GM18861 (cell line): ENCODE results near the gene KCTD18.

Experiments used
- ATAC-seq: cut with Tn5 transposase; IDR thresholded peaks from one replicate; pipeline ENCODE4 v1.9.1; 2021; ENCODE audit not compliant: unreplicated experiment

Gene KCTD18

DNA sequence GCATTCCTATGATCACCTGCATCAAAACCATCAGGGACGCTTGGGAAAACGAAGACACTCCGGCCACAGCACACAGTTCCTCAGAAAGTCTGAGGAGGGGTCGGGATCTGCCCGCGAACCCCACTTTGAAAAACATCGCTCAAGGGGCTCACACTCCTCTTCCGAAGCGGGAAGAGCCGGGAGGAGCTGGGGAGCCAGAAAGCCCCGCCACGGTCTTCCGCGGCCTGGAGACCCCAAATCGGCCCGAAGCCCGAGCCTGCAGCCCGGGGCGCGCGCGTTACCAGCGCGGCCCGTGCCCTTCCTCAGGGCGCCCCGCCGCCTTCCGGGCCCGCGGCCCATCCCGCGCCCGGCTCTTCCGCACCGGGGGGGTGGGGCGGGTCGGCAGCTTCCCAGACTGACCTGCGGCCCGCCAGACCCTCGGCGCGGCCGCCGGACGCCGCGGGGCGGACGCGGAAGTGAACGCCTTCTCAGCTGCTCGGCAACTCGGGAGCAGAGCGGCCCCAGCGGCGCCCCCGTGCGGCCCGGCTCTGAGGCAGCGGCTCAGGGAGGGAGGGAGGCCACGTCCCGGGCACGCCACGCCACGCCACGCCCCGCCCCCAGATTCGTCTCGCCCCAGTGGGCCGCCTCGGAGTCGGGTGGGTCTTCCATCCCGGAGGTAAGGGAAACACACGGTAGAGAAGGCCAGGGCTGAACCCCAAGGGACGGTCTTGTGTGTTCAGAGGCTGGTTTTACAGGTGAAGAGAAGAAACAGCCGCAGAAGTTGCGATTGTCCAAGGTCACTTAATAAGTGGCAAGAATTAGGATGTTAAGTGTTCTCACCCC lies at the start of gene KCTD18:
Gene KCTD18, minus strand, starts transcription at position 457 of the 822 bp plus-strand sequence. CDS start 3,052 bp downstream, outside the sequence.
- peak; percentile 96 for ATAC-seq

DNA sequence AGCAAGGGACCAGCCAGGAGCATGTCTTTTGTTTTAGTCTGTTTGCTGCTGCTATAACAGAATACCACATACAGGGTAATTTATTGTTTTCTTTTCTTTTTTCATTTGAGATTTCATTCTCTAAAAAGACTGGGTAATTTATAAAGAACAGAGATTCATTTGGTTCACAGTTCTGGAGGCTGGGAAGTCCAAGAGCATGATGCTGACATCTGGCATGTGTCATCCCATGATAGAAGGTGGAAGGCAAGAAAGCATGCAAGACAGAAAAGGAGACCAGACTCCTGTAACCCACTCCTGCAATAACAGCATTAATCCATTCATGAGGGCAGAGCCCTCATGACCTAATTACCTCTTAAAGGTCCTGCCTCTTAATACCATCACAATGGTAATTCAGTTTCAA lies 30.9 kb upstream of the KCTD18 start:
- no peak for ATAC-seq

DNA sequence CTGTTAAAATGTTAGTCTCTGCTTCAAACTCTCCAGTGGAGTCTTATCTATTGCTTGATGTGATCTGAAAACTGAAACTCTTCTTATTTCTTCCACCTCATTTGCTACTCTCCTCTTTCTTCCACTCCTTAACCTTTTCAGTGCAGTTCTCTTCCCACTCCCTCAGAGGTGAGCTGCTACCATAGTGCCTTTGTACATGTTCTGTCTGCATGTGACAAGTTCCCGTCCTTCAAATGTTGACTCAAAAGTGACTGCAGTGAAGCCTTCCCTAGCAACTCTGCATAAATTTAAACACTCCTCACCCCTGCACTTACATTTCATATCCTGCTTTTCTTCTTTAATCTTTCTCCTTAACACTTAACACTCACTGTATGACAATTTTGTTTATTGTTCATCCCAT lies 28.3 kb upstream of the KCTD18 start:
- no peak for ATAC-seq

DNA sequence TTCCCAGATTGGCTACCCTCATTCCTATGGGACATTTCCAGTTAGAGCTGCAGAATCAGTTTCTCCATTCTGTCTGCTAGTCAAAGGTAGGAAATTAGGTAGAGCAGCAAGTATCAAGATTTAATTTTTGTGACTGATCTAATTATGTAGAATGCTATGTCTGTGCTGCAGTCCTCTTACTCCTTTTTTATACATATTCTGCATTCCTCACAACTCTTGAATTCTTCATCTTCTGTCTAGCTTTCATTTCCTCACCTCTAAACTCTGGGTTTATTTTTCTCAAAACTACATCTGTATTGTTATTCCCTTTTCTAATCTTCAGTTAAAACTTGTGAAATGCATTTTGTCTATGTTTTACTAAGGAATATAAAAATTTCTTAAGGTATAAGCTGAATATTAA lies 24.7 kb upstream of the KCTD18 start:
- ATAC-seq: no peak

DNA sequence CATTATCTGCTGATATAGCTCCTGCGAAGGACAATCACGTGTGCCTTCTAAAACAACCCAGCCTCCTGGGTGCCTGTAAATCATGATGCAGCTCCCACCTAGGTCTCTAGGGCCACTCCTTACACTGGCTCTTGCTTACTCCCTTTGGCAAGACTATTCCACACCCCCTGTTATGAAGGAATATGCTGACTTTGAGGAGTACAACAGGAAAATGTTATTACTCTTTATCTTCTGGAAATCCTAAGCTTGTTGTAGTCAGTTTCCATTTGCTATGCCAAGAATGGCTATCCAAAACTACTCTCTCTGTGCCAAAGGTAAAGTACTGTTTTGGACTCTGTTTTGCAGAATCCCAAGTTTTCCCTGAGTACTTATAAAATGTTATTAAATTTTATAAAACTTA lies 23.9 kb upstream of the KCTD18 start:
- ATAC-seq: no peak

DNA sequence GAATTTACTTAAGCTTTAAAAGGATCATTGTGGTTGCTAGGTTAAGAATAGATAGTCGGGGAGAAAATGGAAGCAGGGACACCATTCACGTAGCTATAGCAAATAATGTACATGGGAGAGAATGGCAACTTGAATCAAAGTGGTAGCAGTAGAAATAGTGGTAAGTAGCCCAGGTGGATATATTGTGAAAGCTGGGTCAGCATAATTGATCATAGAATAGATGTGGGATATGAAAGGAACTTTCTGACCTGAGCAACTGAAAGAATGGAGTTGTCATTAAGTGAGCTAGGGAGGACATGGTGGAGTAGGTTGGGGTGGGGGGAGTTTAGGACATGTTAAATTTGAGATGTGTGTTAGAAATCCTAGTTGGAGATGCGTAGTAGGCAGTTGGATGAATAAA lies 18.4 kb upstream of the KCTD18 start:
- no peak for ATAC-seq

DNA sequence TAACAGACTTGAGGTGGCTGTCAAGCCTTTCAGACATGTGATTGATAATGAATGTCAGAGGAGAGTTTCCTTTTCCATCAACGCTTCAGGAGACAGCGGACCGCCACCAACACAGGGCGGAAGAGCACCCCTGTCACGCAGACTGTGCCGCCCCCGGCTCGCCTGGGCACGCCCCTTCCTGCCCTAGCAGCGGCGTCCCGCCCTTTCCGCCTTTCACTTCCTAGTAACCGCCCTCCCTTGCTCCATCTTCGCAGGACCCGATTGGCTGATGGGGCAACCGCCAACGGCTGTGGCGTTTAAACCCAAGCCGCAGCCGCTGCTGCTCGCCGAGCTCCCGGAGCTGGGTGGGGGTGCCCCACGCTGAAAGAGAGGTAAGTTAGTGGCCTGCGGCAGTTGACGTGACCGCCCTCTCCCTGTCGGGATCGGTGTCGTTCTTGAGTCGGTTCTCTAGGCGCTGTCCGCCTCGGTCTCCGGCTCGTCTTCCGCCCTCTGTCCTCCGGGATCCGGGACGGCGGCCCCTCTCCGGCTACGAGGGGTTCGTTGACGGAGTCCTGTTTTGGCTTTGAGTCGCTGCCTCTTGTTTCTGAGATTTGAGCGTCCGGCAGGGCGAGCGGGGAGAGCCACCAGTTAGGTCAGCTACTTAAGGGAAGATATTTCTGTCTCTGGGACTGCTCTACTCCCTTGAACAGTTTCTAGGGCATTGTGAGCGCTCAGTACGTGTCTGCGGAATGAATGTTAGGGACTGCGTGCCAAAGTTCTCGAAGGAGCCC lies 16.2 kb upstream of the KCTD18 start, which contains the start of gene SGO2:
Gene SGO2, plus strand, starts transcription at position 326 of the 770 bp plus-strand sequence. CDS start 6,769 bp downstream, outside the sequence.
- ATAC-seq: peak; percentile 99

DNA sequence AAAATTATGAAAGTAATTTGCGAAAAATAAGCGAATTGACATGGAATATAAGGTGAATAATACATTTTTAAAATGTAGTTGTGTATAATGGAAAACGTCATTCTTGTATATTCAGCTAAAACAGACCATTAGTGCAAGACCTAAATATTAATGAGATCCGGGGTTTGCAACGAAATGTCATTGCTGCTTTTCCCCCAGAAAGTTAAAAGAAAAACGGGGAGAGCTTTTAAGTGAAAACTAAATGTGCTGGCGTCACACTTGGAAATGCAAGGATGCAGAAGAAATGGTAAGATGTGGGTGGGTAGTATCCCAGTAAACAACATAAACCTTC lies 15.6 kb upstream of the KCTD18 start:
- ATAC-seq: no peak

DNA sequence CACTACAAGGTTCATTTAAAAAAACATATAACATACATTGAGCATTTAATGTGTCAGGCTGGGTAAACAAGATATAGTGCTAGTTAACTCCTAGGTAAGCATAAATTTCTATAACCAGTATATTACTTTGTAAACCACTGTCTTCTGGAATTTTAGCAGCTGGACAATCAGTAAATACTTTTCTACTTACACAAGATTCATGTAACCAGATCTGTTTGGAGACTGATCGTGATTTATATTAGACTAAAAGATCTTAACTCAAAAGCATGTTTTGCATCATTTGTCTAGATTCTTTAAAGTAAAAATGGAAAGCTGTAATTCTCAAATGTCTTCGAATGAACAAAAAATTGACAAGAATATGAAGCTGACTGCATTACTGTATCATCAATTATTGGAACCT lies 15.2 kb upstream of the KCTD18 start:
- ATAC-seq: no peak

DNA sequence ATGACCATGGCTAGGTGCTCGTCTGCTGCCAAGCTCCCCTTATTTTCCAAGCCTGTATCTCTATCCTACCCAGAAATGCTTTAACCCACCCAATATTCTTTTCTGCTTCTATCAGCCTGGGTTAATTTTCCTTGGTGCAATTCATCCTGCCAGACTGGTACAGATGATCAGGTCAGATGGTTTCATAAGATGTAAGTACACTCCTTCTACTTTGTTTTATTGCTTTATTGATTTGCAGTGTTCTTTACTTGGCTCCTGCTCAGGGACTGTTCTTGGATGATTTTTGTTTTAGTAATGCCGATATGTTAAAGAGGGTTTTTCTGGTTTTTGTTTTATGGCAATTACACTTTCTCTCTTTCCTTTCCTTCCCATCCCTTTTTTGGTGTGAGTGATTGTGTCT lies 13.7 kb upstream of the KCTD18 start:
- ATAC-seq: no peak

DNA sequence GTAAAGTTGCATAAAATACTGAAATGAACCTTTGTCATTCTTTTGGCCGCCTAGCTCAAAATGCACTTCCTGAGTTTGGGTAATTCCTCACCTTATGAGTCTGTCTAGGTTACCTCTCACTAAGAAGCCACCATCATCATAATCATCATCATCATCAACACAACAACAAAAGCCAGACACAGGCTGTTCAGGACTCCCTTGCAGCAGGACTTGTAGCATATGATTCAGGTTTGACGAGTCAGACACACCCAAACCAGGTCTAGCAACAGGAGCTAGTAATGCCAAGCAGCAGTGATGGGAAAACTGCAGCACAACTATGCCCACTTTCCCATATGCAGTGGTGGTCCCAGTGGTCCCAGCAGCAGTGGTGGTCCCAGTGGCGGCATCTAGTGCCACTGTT lies 13.3 kb upstream of the KCTD18 start:
- ATAC-seq: no peak

DNA sequence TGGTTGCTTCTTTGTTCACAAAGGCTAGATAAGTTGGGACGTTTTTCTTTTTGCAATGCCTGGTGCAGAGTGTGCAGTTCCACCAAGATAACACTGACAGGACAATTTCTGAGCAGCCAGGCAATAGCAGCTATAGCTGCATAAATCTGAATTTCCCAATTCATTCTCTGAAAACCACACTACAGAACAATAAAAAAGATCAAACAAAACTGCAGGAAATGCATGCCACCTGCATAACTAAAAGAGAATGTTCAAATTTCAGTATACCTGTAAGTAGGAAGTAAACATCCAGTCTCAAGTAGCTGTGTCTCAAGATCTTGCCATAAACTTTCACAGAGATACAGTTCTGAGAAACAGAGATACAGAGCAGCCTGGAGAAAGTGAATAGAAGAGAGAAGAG lies 5.3 kb upstream of the KCTD18 start:
- no peak for ATAC-seq

DNA sequence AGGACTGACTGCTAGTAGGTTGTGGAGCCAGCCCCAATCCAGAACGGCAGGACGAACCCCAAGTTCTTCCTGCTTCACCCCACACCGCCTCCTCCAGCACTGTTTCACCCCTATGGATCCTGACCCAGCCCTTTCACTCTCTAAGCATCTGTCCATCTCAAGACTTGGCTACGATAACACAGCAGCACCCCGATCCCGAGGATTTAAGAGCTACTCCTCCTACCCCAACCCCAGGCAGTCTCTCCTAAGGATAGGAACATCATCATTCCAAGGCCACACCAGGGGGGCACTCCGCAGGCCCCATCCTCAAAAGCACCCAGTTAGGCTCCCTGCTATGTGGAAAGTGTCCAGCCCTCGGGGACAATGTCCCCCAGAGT lies 645 bp downstream of the KCTD18 start:
- ATAC-seq: no peak

DNA sequence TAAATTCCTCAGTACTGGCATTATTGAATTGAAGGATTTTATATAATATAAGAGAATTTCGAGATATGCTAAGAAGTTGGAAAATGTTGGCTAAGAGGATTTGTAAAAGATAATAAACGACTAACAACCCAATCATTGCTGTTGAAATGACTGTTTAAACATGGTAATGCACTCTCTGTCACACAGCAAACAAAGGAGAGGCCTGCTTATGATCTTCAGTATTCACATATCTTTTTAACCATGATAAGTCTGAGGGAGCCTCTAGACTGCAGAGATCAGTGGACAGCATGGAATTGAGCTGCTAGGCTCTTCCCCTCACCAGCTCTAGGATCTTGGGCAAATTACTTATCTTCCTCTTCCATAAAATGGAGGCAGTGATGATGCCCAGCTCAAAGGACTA lies 2.7 kb downstream of the KCTD18 start:
- no peak for ATAC-seq

DNA sequence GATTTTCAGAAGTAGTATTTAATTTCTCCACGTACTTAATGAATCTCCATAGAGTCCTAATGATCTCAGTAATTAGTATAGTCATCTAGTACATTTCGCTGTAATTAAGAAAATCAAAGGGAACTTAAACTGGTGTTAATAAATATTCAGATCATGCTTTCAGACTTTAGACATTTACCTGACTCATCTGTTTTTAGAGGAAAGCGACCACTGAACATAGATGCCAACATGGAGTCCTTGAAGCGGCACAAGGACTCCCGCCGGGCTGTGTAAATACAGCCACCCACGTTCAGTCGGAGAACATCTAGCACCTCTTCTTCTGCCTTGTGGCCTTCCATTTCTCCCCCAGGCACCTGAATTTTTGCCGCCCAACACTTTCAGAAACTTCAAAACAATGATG lies 3.2 kb downstream of the KCTD18 start:
- ATAC-seq: no peak

DNA sequence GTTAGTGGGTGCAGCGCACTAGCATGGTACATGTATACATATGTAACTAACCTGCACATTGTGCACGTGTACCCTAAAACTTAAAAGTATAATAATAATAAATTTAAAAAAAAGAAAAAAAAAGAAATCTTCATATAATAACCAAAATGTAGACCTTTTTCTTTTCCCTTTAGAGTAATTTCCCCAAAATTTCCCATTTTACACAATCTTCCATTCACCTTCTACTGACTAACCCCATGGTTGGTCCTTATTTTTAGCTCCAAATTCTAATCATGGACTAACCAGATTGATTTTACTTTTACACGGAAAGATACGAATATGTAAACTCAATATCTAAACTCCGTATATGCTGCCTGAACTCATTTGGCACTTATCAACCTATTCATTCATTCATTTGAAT lies 7.7 kb downstream of the KCTD18 start:
- no peak for ATAC-seq

DNA sequence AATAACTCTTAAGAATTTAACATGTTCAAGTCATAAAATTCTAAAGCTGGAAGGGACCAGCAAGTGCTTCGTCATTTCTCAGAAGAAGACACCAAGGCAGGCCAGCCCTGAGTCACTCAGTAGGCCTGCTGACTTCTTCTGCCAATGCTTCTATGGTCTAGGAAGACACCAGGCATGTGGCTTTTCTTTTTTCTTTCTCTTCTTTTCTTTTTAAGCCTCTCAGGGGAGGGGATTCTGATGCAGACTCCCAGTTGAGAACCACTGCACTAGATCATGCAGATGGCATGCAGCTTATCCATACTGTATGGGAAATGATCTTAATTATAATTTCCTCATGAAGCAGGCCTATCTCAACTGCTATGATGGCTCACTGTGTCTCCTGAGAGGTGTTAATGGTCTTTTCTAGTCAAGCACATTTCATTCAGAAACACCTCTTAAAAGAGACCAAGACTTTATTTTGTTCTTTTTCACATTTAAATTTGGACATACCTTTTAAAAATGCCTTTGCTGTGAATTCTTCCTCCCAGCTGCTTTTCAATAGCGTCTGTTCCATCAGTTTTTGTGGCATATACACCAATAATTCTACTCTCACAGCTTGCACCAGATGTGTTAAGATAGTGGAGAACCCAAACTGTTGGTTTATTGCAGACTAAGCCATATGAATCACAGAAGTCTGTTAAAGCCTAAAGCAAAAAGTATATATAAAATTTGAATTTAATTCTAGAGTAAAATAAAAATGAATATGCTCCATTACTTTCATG lies 11.3 kb downstream of the KCTD18 start:
- no peak for ATAC-seq

DNA sequence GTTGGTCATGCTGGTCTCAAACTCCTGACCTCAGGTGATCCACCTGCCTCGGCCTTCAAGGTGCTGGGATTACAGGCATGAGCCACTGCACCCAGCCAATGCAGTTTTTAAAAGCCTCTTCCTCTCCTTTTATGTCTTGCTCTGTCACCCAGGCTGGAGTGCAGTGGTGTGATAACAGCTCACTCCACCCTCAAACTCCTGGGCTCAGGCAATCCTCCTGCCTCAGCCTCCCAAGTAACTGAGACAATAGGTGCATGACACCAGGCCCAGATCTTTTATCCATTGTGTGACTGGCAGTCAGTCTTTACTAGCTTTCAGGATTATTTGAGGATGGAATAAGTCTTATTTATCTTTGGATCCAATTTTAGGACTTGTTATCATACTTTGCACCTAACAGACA lies 13.2 kb downstream of the KCTD18 start:
- ATAC-seq: no peak

DNA sequence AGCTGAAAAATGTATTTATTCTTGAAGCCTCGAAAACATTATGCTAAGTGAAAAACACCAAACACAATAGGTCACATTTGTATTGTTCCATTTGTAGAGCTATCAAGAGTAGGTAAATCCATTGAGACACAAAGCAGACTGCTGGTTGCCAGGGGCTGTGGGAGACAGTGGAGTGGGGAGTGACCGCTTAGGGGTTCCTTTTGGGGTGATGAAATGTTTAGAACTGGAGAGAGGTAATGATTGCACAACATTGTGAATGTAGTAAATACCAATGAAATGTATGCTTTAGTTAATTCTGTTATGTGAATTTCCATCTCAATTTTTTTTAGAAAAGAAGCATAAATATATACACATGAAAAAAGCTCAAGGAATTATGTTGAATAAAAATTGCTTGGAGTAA lies 15.8 kb downstream of the KCTD18 start:
- ATAC-seq: no peak

DNA sequence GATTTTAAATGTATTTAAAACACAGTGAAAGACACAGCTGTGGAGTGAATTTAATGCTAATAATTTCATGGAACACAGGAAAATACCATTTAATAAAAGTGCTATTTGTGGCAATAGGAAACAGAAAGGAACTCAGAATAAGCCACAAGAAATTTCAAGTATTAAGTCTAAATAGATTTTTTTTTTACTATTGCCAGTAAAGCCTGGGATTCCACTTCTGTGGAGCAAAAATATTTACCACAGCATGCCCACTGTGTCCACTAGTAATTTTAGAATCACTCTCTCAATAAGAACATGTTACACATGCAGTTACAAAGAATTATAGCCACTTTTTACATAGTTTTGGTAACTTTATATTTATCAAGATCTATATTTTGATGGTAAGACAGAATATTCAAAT lies 17.2 kb downstream of the KCTD18 start:
- no peak for ATAC-seq

DNA sequence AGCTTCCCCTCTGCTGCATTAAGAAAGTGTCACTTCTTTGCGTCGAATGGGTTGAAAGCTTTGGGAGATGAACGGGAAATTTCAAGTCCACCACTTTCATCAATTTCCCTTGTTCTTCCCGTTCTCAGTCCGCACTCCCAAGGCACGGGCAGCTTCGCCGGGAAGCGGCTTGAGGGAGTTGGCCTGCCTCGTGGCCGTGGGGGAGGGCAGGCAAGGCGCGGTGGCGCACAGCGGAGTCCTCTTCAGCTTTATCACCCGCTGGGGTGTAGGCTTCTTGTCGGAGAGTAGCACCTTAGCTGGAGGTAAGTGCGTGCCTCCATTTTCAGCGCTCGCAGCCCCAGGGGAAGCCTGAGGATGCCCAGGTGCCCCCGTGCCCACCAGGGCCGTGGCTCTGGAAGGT lies 19.9 kb downstream of the KCTD18 start:
- ATAC-seq: no peak

DNA sequence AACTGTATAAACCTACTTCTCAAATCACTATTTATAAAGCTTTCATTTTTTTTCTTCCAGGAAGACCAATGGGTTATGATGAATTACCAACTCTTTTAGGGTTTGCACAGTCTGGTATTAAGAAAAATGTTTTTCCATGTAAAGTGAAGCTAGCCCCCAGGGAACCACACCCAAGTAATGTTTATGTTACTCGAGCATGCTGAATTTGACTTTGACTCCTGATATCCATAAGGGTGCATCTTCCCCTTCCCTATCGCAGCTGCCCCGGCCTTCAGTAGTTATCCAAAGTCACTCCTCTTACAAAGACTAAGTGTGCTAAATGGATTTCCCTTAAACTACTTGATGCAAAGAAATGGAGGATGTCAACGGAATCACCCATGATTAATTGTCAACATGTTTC lies 21.7 kb downstream of the KCTD18 start:
- ATAC-seq: no peak
